Right forelimb (tissue), 1 donor: ENCODE data around the gene TEX14.
"Not testable (repeated sequence)": the region's sequence is repeated elsewhere in the genome, so short reads cannot be mapped to it uniquely, and the experiment has no call there.

ENCODE experiments used
- DNase-seq: peaks from one replicate; pipeline ENCODE4 v3.0.0-alpha.2; 2018

TEX14 gene

GRCh38 chr17:58686980-58687379, 4.9 kb downstream of the TEX14 start:
- DNase-seq: no peak

DNA sequence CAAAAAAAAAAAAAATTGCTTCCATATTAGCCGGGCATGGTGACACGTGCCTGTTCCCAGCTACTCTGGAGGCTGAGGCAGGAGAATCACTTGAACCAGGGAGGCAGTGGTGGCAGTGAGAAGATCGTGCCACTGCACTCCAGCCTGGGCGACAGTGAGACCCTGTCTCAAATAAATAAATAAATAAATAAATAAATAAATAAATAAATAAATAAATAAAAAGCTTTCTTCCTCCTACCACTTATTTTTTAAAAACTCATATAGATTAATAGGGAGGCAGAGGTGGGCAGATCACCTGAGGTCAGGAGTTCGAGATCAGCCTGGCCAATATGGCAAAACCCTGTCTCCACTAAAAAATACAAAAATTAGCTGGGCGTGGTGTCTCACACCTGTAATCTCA, 7.4 kb downstream of the TEX14 start:
- not testable (repeated sequence) for DNase-seq

DNA sequence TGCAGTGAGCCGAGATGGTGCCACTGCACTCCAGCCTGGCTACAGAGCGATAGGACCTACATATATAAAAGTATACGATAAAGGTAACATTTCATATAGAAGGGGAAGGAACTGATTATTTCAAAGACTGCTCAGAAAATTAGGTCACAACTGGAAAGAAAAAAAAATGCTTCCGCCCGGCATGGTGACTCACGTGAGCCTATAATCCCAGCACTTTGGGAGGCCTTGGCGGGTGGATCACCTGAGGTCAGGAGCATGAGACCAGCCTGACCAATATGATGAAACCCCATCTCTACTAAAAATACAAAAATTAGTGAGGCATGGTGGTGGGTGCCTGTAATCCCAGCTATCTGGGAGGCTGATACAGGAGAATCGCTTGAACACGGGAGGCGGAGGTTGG, 7.8 kb downstream of the TEX14 start:
- DNase-seq: no peak

- no peak for DNase-seq
These were observed 11.8 kb downstream of the TEX14 start for GRCh38 chr17:58680038-58680369.

DNA sequence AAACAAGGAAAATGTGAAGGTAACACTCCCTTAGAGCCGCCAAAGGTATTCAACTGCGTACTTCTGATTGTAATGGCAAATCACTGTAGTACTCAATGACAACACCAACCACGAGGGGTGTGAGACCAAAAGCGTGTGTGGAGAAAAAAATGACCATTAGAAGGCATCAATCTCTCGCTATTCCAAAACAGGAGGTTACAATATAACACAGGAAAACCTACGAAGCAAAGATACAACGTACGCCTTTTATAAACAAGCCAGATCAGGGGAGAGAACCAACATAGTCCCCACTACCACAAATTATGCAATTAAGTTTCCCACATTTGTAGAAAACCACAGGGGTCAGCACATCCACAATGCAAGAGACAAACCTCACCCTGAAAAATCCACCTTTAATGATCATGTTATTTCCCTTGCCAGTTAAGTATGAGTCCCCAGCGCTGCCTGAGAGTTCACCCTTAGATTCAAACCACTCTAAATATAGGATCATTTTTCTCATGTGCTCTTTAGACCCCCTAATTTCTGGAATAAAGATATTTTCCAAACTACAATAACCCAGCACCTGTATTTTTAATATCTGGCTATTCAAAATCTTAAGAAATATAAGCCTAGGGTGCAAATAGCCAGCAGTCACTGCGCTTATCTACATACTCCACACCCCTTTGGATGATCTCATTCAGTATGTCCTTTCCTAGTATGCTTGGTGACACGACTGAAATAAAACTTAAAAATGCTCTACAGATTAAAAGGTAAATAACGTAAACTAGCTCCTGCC, 12.4 kb downstream of the TEX14 start:
- DNase-seq: no peak

- DNase-seq: not testable (repeated sequence)
These were observed 13.6 kb downstream of the TEX14 start for GRCh38 chr17:58678287-58678686.

GRCh38 chr17:58677194-58677880, 14.5 kb downstream of the TEX14 start:
- DNase-seq: no peak

GRCh38 chr17:58671969-58672368, 19.9 kb downstream of the TEX14 start:
- no peak for DNase-seq

- no peak for DNase-seq
These were observed 22.0 kb downstream of the TEX14 start for GRCh38 chr17:58669853-58670252.

- no peak for DNase-seq
These were observed 23.3 kb downstream of the TEX14 start for GRCh38 chr17:58668598-58668935.

DNA sequence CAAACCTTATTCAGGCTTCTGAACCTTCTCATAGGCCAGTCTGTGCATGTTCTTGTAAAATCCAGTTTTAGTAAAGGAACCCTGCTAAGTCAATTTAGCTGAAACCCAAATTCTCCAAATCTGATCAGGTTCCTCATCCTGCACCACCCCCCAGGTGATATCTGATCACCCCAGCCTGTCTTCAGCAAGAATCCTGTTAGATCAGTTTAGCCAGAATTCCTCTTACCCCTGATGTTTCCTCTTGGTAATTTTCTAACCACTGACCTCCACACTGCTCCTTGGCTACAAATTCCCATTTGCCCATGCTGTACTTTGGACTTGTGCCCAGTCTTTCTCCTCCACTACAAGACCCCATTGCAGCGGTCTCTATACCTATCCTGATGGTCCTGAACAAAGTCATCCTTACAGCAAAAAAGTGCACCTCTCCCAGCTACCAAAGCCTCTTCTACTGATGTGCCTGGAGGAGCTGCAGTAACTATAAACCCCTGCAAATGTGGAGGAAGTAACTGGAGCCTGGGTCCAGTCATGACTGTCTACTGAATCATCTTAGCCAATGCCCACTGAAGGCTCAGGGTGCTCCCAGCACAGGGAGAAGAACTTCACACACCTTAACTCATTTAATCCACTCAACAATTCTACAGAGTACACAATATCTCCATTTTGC, 23.8 kb downstream of the TEX14 start:
- no peak for DNase-seq

- peak; percentile 65 for DNase-seq
These were observed 25.0 kb downstream of the TEX14 start for GRCh38 chr17:58666858-58667267.

DNA sequence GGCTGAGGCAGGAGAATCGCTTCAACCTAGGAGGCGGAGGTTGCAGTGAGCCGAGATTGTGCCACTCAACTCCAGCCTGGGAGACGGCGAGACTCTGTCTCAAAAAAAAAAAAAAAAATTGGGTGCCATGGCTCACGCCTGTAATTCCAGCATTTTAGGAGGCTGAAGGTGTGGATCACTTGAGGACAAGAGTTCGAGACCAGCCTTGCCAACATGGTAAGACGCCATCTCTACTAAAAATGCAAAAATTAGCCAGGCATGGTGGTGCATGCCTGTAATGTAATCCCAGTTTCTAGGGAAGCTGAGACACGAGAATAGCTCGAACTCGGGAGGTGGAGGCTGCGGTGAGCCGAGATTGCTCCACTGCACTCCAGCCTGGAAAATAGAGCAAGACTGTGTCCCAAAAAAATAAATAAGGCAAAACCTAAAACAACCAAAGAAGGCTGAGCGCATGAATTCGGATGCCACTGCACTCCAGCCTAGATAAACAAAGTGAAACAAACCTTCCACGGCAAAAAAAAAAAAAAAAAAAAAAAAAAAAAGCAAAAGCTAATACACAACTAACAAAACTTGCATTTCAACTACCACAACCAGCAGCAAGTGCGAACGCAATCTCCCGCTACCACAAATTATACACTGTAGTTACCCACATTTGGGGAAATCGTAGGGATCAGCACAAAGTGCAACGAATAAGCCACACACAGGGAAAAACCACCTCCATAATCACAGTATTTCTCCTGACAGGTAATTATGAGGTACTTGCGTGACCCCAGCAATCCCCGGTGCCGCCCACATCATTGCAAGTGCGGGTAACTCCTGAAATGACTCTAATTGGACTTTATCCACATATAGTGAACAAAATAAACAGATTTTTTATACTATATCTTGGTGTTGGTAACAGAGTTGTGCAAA, 25.6 kb downstream of the TEX14 start:
- no peak for DNase-seq

DNA sequence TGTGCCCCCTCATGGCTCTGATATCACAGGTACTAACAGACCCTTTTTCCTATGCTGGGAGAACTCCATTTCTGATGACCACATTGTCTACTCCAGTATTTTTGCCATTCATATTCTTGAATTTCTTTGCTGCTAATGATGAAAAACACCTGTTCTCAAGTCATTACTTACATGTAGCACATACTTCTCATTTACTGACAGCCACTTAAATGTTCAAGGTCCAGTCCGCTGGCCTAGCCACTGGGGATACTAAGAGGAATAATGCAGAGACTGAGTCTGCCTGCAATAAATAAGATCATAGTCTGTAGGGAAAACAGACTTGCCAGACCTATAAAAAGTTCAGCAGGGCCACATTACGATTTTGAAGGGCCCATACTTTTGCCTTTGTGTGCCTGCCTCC, 27.5 kb downstream of the TEX14 start:
- no peak for DNase-seq

DNA sequence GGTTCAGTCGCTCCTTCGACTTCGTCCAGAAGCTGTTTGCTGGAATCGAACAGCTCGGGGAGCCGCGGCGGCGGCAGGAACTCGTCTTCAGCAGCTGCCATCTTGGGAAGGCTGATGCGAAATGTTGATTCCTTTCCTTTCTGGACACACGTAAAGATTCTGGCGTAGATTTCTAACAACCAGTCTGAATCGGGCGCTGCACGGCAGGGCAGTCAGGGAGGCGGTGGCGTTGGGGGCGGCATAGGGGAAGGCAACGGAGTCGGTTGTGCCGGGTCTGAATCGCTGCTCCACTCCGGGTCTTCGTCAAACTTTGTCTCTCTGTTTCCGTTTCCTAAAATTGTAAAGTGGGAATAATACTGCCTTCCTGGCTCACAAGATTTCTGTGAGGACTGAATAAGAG, 30.3 kb downstream of the TEX14 start:
- DNase-seq: no peak

- DNase-seq: no peak
These were observed 31.2 kb downstream of the TEX14 start for GRCh38 chr17:58660621-58661020.

DNA sequence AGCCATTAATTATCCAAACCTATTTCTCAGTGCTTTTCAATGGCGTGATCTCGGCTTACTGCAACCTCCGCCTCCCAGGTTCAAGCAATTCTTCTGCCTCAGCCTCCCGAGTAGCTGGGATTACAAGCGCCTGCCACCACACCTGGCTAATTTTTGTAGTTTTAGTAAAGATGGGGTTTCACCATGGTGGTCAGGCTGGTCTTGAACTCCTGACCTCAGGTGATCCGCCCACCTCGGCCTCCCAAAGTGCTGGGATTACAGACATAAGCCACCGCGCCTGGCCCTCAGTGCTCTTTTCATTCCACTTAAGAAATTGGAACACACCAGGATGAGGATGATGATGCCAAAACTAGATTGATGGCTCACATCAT, 32.1 kb downstream of the TEX14 start:
- not testable (repeated sequence) for DNase-seq

DNA sequence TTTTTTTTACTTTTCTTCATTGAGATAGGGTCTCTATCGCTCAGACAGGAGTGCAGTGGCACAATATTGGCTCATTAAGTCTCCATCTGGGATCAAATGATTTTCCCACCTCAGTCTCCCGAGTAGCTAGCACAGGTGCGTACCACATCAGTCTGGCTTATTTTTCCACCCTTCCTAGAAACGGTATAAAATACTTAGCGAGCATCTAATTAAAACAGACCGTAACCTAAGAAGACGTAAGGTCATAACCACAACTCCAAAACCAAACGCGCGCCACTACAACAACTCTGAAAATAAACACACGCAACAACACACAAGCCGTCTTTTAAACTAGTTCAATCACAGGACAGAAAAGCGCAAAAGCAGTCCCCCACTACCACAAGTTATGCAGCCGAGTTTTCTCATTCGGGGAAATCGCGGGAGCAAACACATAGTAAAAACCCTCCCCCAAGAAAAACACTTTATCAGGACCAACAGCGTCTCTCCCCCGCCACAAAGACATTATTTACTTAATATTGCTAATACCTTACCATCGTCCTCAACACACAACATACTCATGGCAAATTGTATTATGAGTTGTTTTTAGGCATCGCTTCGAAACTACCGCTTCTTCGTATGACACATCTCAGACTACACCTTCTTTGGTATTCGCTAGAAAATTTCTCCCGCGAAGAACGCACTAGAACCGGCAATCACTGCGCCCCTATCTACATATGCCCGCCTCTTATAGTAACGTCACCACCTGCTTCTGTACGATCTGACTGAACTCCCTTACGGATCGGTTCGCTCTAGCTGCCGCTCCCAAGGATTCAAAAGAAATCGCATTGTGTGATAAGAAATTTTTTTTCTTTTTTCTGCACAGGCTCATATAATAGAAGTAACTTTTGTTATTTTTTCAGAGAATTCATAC, 32.8 kb downstream of the TEX14 start:
- peak; percentile 88 for DNase-seq

- not testable (repeated sequence) for DNase-seq
These were observed 33.7 kb downstream of the TEX14 start for GRCh38 chr17:58657962-58658803.

DNA sequence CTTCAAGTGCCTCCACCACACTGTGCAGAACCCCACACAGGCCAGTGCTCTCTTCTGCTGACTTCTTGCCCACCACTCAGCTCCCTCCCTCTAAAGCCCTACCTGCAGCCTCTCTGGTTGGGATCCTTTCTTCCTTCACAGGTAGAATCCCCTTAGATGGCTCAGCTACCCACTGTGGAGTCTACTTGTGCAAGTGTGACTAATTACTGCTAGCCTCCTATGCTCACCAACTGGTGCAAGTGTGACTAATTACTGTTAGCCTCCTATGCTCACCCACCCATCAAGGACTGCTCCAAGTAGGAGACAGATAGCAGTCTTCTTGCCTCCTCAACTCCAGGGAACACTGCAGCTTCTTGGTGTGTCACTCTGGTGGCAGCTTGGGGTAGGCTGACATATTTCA, 43.6 kb downstream of the TEX14 start:
- DNase-seq: no peak

- DNase-seq: no peak
These were observed 48.7 kb downstream of the TEX14 start for GRCh38 chr17:58643147-58643546.
